Measurements from ENCODE around the gene DNAI2. TPM values are rescaled to one million over a fixed set of nuclear protein-coding genes. Genes with fewer than 3 reads are reported as not detected.
"Not testable (repeated sequence)": the region's sequence is repeated elsewhere in the genome, so short reads cannot be mapped to it uniquely, and the experiment has no call there.

The DNAI2 gene
- total RNA-seq, 1 experiment from 2014 or later, result not detected

DNA sequence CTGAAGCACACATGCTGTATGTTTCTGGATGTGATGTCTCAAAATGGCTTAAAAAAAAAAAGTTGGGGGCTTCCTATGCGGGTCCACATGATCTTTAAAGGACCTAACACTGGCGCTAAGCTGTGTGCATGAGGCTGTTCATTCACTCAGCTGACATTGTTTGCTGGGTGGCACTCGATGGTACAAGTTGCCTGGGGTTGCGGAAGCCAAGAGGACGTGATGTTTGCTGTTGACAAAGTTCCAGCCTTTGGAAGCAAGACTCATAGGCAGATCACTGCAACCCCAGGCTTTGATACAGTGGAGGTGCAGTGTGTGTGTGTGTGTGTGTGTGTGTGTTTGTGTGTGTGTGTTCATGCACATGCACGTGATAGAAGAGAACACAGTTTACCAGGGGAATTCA is 29.5 kb upstream of the DNAI2 start:
- no peak for DNase-seq (ENCODE audit: low spot score)

DNA sequence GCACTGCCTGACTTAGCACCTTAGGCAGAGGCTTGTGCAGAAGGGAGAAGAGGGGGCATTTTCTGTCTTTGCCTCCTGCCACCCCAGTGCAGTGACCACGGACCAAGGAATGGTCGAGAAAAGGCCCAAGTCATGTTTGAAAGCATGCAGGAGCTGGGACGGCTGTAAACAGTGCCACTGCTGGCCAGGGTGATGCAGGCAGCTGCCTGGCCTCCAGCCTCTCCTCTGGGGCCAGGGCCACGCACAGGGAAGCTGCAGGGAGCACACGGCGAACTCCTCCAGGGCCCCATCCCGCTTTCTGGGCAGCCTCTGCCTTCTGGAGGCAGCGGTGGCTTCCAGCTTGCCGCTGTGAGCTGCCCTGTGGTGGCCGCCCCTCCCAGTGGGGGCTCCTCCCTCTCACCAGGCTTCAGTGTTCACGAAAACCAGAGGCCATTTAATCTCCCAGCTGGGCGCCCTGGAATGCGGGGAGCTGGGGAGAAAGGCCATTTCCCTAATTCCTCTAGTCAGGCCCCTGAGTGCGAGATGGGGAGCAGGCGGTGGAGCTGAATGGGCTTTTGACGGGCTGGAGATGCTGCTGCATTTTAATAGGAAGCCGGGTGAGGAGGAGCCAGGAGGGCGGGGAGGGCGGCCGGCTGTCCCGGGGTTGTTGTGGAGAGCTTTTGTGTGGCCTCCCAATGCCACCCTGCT is 28.7 kb upstream of the DNAI2 start:
- DNase-seq (ENCODE audit: low spot score), result no peak

DNA sequence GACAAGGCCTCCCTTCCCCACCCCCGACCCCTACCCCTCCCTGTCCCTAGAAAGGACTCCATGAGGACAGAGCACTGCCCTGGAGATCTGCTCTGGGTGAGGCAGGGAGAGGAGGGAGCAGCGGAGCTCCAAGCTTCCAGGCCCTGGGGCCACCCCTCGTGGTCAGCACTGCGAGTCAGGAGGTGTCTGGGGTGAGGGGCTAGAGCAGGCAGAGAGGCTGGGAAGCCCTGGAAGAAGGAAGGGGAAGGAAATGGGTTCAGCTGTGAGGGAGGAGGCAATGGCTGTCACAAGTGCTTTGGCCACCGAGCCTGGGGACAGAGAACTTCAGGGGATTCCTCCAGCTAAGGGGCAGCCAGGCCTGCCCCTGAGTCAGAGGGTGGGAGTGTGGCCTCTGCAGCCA is 28.2 kb upstream of the DNAI2 start:
- DNase-seq (ENCODE audit: low spot score), result no peak

DNA sequence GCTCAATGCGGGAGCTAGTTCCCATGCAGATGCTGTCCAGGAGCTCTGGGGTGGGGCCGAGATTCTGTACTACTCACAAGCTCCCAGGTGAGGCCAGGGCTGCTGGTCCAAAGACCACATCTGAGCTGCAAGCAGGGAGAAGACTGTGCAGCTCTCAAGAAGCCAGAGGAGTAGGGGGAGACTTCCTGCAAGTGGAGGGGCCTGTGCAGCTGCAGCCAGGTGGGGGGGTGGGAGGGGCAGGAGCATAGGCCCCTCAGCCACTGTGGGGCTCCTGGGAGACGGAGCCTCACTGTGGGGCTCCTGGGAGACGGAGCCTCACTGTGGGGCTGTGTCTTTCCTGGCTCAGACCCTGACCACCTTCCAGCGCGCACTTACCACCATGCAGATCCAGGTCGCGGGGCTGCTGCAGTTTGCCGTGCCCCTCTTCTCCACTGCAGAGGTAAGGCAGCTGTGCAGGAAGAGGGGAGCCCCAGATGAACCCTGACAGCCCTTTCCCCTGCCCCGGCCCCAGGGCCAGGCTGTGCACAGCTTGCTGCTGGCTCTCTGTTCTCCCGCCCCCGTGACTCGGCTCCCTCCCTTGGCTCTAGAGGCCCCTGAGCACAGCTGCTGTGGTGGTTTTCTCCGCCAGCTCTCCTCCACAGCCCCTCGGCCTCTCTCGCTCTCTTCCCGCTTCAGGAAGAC is 24.3 kb upstream of the DNAI2 start:
- DNase-seq (ENCODE audit: low spot score), result no peak

DNA sequence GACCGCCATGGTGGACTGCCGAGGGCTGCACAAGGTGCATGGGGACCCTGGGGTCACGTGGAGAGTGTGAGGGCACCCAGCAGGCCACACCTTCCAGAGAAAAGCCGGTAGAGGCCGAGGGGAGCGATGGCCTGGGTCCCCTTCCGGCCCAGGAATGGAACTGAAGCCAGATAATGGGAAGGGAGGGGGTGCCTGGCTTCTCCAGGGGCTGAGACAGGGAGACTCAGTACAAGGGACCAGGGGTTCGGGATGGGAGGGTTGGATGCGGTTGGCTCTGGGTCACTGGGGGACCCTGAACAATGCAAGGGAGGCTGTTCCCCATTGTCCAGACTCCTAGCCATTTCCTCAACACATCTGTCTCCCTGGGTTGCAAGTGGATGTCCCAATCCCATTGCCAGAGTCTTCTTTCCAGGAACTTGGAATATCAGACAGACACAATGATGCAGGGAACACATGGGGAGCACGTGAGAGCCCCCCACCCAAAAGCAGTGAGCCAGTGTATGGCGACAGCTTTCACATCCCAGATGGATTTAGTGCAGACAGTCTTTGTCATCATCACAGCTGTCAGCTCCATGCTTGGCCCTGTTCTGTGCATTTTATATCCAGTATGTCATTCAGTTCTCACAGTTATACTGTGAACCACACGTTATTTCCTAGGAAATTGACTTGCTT is 23.6 kb upstream of the DNAI2 start:
- no peak for DNase-seq (ENCODE audit: low spot score)

DNA sequence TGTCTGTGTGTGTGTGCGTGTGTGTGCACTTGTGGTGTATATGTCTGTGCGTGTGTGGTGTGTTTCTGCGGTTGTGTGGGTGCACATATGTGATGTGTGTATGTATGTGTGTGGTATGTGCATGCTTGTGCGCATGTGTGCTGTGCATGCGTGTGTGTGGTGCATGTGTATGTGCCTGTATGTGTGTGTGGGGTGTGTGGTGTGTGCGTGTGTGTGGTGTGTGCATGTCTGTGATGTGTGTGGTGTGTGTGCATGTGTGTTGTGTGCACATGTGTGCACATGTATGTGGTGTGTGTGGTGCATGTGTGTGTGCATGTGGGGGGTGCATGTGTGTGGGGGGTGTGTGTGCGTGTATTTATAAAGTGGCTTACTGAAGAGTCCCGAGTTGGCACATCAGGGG is 23.0 kb upstream of the DNAI2 start:
- no peak for DNase-seq (ENCODE audit: low spot score)

DNA sequence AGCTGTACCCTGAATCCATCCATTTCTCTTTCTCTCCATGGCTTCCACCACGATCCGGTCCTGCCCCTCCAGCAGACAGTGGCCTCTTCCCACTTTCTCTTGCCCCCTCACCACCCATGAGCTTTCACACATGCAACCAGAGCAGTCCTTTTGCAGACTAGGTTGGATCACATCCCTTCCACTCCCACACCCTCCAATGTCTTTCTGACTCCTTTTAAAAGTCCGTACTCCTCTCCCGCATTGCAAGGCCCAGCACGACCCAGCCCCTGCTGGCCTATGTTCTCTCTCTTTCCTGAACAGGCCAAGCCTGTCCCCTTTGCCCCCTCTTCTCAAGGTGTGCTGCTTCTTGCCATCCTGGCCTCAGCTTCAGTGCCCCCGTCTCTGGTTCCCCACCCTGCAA is 22.5 kb upstream of the DNAI2 start:
- DNase-seq (ENCODE audit: low spot score), result no peak

DNA sequence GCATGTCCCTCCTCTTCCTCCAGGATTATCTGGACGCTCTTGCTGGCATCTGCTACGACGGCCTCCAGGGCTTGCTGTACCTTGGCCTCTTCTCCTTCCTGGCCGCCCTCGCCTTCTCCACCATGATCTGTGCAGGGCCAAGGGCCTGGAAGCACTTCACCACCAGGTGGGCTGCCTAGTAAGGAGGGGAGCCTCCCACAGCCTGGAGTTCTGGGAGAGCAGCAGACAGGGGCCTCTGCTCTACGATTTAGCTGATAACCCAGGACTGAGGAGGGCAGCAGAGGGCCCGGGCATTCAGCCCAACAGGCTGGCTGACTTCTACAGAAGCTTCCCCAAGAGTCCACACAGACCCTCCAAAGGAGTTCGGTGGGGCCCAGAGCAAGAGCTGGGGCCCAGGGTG is 21.8 kb upstream of the DNAI2 start:
- DNase-seq (ENCODE audit: low spot score), result no peak

DNA sequence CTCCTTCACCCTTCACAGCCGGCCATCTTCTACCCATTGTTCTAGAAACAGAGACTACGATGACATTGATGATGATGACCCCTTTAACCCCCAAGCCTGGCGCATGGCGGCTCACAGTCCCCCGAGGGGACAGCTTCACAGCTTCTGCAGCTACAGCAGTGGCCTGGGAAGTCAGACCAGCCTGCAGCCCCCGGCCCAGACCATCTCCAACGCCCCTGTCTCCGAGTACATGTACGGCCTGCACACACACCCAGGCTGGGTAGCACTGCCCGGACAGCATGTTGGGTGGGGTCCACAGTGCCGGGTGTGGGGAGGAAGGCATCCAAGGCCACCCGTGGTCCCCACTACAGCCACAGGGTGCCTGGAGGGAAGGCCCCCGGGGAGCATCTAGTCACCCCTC is 21.0 kb upstream of the DNAI2 start:
- DNase-seq (ENCODE audit: low spot score), result no peak

DNA sequence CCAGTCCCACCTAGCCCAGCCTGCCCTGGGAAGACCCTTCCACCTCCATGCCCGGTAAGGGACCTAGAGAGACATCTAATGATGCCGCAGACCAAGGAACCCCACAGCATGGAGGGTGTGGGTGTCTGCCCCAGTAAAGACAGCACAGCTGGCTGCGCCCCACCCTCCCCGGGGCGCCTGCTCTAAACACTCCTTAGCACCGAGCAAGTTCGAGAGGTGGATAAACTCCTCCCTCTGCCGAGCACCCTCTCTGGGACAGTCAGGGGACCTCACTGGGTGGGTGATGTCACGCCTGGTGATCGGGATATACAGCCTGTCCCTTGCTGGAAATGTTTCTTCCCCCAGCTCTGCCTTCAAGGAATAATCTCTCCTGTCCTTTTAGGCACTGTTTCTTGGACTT is 16.7 kb upstream of the DNAI2 start:
- DNase-seq (ENCODE audit: low spot score), result no peak

DNA sequence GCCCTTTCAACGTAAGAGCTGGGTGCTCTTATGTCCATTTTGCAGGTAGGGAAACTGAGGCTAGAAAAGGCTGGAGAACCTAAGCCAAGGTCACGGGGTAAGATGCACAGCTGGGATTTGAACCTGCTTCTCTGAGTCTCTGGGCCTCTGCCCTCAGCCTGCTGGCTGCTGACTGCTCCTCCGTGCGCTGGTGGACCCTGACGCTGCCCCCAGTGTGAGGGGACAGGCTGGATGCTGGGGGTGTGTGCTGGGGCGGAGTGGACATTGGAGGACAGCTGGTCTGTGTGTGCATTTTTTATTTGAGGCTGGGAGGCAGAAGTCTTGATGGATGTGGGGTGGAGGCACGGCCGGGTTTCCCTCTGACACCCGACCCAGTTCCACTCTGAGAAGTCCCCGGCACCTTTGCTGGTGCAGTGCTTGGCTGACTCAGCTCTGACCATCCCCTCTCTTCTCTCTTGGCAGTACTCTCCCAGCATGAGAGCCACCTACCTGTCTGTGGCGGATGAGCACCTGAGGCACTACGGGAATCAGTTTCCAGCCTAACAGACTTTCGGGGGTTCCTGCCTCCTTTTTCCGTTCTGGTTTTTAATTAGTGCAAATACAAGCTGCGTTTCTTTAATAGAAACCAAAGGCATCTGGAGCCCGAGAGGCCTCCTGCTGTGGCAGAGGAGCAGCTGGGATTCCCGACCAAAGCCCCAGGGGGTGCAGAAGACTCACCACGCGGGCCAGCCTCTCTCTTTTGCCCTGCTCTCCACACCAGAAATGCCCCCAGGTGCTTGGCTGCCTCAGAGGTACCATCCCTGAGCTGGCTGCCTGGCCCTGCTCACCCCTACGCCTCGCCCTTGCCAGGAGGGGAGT is 14.1 kb upstream of the DNAI2 start:
- peak; percentile 18 for DNase-seq (ENCODE audit: low spot score)

DNA sequence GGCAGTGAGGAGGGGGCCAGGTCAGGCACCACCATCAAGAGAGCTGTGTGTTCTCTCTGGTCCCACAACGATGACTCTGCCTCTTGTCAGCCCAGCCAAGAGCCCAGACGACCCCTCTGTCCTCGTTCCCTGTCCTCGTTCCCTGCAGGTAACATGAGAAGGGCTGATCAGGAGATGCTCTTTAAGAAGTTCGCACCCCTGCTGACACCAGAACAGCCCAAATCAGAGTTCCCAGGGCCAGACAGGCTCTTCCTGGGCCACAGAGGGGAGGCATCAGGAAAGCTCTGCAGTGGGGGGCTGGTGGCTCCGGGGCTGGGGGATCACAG is 13.5 kb upstream of the DNAI2 start:
- no peak for DNase-seq (ENCODE audit: low spot score)

DNA sequence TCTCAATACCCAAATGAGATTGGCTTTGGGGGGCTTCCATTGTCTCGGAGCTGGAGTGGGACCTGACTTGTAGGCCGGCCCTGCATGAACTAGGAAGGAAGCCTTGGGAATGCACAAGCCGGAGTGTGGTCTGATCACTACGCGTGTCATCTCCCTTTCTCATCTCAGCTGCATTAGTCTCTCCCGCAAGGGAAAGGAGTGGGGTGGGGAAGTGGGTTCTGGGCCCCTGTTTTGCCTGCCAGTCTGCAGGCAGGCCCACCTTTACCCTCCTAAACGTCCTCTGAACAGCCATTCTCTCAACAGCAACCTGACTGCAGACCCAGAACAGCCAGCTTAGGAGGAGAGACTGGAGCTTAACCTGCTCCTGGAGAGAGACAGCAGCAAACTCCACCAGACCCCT is 11.4 kb upstream of the DNAI2 start:
- DNase-seq (ENCODE audit: low spot score), result no peak

DNA sequence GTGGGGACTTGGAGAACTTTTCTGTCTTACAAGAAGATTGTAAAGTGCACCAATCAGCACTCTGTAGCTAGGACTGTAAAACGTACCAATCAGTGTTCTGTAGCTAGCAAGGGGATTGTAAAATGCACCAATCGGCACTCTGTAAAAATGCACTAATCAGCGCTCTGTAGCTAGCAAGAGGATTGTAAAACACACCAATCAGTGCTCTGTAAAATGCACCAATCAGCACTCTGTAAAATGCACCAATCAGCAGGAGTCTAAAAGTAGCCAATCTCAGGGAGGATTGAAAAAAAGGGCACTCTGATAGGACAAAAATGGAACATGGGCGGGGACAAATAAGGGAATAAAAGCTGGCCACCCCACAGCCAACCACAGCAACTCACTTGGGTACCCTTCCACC is 7.0 kb upstream of the DNAI2 start:
- not testable (repeated sequence) for DNase-seq (ENCODE audit: low spot score)

DNA sequence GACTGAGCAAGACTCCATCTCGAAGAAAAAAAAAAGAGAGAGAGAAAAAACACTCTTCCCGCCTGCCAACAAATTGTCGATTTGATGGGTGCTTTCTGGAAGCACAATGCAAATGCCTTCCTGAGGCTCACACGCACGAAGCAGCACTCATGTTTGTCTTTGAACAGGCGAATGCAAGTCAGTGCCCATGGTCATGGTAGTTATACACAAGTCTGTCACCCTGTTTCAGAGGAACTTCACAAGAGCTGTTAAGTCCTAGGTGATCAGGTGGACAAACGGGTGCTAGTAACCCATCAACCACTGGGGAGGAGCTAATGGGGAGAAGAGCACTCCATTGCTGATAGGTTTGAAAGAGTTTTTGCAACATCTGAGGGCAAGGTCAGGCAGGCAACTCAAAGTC is 6.5 kb upstream of the DNAI2 start:
- no peak for DNase-seq (ENCODE audit: low spot score)

DNA sequence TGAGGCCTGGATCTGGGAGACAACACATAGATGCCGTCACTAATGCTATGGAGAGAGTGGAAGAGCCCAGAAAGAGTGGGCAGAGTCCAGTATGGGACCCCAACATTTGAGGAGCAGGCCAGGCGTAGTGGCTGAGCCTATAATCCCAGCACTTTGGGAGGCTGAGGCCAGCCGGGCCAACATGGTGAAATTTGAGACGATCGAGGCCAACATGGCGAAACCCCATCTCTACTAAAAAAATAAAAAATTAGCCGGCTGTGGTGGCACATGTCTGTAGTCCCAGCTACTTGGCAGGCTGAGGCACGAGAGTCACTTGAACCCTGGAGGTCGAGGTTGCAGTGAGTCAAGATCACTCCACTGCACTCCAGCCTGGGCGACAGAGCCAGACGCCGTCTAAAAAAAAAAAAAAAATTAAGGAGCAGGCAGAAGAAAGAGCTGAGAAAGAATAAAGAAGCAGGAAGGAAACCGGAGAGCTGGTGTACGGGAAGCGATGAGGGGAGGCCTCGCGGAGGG is 6.0 kb upstream of the DNAI2 start:
- DNase-seq (ENCODE audit: low spot score), result no peak

DNA sequence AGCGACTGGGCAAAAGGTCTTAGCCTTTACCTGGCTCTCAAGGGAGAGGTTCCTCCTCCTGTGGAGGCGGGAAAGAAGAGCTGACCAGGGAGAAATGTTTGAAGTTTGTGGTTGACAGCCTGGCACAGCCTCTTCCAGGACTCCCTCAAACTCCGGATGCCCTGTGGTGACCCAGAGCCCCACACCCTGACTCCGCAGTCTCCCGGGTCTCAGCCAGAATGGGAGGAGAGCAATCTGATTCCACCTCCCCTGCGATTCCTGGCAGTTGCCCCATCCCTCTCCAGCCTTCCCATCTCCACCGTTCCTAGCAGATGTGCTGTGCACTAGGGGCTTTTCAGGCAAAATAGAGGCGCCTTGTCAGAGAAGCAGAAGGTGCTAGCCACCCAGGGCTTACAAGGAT is 5.5 kb upstream of the DNAI2 start:
- DNase-seq (ENCODE audit: low spot score), result no peak

DNA sequence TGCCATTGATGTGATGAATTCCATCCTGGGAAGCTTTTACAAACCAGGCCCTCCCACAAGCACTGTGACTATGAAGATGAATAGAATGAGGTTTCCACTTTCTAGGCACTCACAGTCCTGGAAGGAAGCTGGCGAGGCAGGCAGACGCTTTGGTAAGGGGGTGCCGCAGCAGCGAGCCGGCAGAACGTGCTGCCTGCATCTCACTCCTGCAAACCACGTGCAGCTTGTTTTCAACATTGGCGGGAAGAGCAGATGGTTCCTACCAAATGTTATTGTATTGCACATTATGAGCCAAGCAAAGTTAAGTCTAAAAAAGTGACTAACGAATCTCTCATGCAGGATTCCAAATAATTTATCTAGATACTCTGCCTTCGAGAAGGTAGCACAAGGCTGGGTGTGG is 3.7 kb upstream of the DNAI2 start:
- DNase-seq (ENCODE audit: low spot score), result no peak

DNA sequence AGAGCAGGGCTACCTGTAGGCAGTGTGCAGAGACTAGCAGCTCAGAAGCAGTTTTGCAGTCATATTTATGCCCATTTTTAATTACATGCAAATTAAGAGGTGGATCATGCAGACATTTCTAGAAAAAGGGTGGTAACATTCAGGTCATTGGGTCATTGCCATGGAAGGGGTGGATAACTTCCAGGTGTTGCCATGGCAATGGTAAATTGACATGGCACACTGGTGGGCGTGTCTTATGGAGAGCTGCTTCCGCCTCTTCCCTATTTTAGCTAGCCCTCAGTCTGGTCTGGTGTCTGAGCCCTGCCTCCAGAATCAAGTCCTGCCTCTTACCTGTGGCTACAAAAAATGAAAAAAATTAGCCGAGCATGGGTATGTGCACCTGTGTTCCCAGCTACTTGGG is 2.8 kb upstream of the DNAI2 start:
- no peak for DNase-seq (ENCODE audit: low spot score)

DNA sequence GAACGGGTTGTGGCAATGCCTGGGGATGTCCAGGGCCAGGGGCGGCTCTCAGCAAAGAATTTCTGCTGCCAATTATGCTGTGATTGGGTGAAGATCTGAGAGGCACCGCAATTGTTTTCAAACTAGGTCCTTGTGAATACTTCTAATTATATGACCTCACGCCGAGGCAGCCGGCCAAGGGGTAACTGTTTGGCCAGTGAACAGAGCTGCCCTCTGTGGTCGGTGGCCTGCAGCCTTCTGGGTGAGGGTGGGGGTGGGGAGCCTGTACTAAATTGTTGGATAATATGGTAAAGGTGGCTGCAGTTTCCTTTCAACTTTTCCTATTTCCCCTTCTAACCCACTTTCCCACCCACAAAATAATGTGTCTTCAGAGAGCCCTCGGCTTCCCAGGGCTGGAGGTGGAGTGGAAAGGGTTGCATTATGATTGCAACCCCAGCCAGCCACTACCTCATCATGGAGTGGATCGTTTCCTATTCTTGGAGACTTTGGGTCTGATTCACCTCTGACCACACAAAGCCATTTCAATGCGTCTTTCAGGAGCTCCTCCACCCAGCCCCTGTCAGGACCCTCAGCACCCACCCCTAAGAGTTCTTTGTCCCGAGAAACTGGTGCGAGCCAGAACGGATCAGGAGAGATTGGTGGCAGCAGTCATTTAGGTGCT is 2.0 kb upstream of the DNAI2 start:
- DNase-seq (ENCODE audit: low spot score), result no peak

DNA sequence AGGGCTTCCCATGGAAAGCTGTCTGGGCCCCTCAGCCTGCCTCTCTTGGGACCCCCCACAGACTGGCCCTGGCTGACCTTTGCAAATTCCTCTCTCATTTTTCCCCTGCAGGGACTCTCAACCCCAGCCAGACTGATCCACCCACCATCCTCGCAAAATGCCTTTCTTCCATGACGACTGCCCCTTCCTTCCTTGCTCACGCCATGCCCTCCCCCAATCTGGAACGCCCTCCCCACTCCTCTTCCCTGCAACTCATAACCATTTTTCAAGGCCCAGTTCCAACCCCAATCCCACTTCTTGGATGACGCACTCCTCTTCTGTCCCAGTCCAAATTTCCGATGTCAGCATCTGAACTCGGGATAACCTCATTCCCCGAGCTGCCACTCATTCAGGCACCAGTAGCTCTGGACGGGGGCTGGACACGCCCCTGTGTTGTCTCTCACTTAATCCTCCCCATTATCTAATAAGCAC is 1.3 kb upstream of the DNAI2 start:
- no peak for DNase-seq (ENCODE audit: low spot score)

Measured in HT-29 (cell line).